ENCODE data around the gene ZMYND8. TPM values are rescaled to one million over a fixed set of nuclear protein-coding genes. Genes with fewer than 3 reads are reported as not detected.

ZMYND8 gene
- total RNA-seq, 1 donor from 2014 or later, result 27.4 TPM

DNA sequence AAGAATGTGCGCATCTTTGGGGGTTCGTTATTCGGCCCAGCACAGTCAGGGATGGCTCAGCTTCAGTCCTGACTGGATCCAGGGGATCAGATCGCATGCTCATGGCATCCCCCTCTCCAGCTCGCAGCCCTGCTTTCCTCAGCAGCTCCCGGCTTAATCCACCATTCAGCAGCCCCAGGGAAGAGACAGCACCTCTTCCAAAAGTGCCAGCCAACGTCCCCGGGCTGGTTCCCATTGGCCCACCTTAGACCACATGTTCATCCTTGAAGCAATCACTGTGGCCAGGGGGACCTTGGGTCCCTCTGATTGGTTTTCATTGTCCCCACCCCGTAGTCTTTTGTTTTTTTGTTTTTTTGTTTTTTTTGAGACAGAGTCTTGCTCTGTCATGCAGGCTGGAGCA lies 188.7 kb downstream of the ZMYND8 start:
- ATAC-seq, result no peak

GRCh38 chr20:47165376-47165865 lies 191.1 kb downstream of the ZMYND8 start:
- ATAC-seq, result no peak

GRCh38 chr20:47164140-47164539 lies 192.4 kb downstream of the ZMYND8 start:
- no peak for ATAC-seq

- ATAC-seq, result no peak
These were observed 195.1 kb downstream of the ZMYND8 start for GRCh38 chr20:47161411-47161810.

DNA sequence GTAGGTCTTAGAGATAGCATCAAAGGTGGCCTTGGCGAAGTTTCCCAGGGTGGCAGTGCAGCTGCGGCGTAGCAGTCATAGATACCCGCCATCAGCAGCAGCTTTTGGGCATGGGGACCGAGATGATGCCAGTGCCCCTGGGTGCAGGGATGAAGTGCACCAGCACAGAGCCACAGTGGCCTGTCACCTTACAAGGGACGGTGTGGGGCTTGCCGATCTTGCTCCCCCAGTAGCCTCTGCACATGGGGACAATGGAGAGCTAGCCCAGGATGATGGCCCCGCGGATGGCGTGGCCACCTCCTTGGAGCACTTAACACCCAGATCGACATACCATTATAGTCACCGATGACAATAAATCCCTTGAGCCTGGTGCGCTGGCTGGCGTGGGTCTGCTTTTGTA lies 195.5 kb downstream of the ZMYND8 start:
- no peak for ATAC-seq

GRCh38 chr20:47160240-47160639 lies 196.3 kb downstream of the ZMYND8 start:
- ATAC-seq, result no peak

Other genes with a start within 250 kb of the ZMYND8 start
- 29.1 TPM for gene NCOA3, start 145.2 kb upstream of the ZMYND8 start, total RNA-seq